Heart right ventricle (tissue), 16 donors: ENCODE measurements around the gene LMTK3. TPM values are rescaled to one million over a fixed set of nuclear protein-coding genes. Genes with fewer than 3 reads are reported as not detected.

Experiments used
- ATAC-seq, 8 donors: fragments of 200-7000 bp; cut with Tn5 transposase; one replicate each; pipeline ENCODE4 v1.9.1; 2020; ENCODE audit warnings: mild to moderate bottlenecking in 8 of 8, moderate library complexity in 8 of 8, moderate number of reproducible peaks in 1 of 8
- DNase-seq, 2 donors: peaks; one replicate each; pipeline ENCODE4 v3.0.0-alpha.2; 2020
- H3K27ac ChIP-seq, 10 donors: fragments of 200-600 bp; sonication (generic) in 2 of 10; one replicate each; pipeline versions ENCODE4 v1.5.0 to v1.8.0; 2020 to 2022; ENCODE audit warnings: mild to moderate bottlenecking in 3 of 10
- H3K27me3 ChIP-seq, 7 donors: fragments of 200-600 bp; one replicate each; pipeline ENCODE4 v1.8.0; 2021 to 2022; ENCODE audit warnings: mild to moderate bottlenecking in 2 of 7
- H3K36me3 ChIP-seq, 9 donors: fragments of 200-600 bp; sonication (generic) in 1 of 9; one replicate each; pipeline versions ENCODE4 v1.5.0 to v1.8.0; 2020 to 2022; ENCODE audit warnings: mild to moderate bottlenecking in 2 of 9
- H3K4me1 ChIP-seq, 9 donors: fragments of 200-600 bp; sonication (generic) in 1 of 9; one replicate each; pipeline versions ENCODE4 v1.5.0 to v1.8.0; 2020 to 2022; ENCODE audit warnings: mild to moderate bottlenecking in 4 of 9
- H3K4me3 ChIP-seq, 10 donors: fragments of 200-600 bp; sonication (generic) in 2 of 10; one replicate each; pipeline versions ENCODE4 v1.5.0 to v1.8.0; 2020 to 2022; ENCODE audit warnings: mild to moderate bottlenecking in 7 of 10, moderate library complexity in 2 of 10
- H3K9me3 ChIP-seq, 11 donors: fragments of 200-600 bp in 10 of 11; sonication (generic) in 2 of 11; one replicate each; pipeline versions ENCODE4 v1.5.0 to v1.8.0; 2013 to 2022; ENCODE audit warnings: mild to moderate bottlenecking in 2 of 11, control low read depth in 1 of 11, moderate library complexity in 1 of 11
- WGBS, 2 donors: extraction: QIAGEN DNeasy Blood & Tissue Kit; methylation state at CpG; one replicate each; pipeline ENCODE4 v1.1.7; 2013; ENCODE audit warnings: inconsistent platforms in 1 of 2; 5-methylcytosine and 5-hydroxymethylcytosine counted together
- intact Hi-C, 10 donors: fragments of 100-400 bp; cut with DNase I; formaldehyde crosslinking; loops; one replicate each; pipeline versions ENCODE4 v1.11.1 to v1.14.2; 2022
- polyA plus RNA-seq, 2 donors: library from polyadenylated mRNA; stranded (reverse); fragments of 200-250 nt; gene quantifications; one replicate each; pipeline ENCODE4 v1.2.3, GENCODE V29; 2013
- total RNA-seq, 10 donors: library from RNA; stranded (reverse); fragmentation: NEBNext Ultra II Directional in 3 of 10; extraction: Animal tissue kit (Norgen Biotek cat#: 25700) in 3 of 10; gene quantifications; one replicate each; pipeline versions ENCODE4 v1.2.1 to v1.2.4, GENCODE V29; 2021 to 2023
- TF ChIP-seq, protein P1 (sequence below), 9 donors: fragments of 200-600 bp; sonication (generic) in 2 of 9; IDR thresholded peaks; one replicate each; pipeline versions ENCODE4 v1.5.0 to v1.8.0; 2021 to 2022; ENCODE audit warnings: antibody characterized with exemption in 9 of 9, mild to moderate bottlenecking in 5 of 9, moderate library complexity in 1 of 9
- donor health status: Arrhythmogenic right ventricular cardiomyopathy.
- donor health status: ischemic (EF 13 %, LVEDD 7.1; RV severe dilation, severe dysfunction).
- donor health status: healthy with polysubstance abuse.
- donor health status: DM: no; HTN: yes; CAD: no.
- donor health status: DM: no; HTN: no; CAD: no.
- donor health status: ischemic (EF 25% LVEDD 6.9; RV normal size, moderate dysfunction).
- donor health status: ischemic (EF 25% LVEDD 5.7; RV mildly dilated, moderate dysfunction).
- donor health status: healthy.
- donor health status: DM: yes; HTN: yes; CAD: no.
- donor health status: Ischemic cardiomyopathy.
- donor health status: ischemic (EF 35%, LVEDD 5.7; RV mildly dilated, moderate dysfunction).
- donor health status: nonischemic (EF 11% LVEDD 7.7; RV severe dilation, severe dysfunction).
- donor health status: DM: yes; HTN: yes; CAD: no.
- donor health status: PGD.
- donor health status: ischemic (EF 29% LVEDD 5.4; RV normal size, mild dysfunction).
- donor health status: nonischemic (EF 23%, LVEDD 6.1; RV moderate dilation, normal function).

Gene LMTK3
- total and polyA plus RNA-seq, 12 donors: 0.12 to 1.5 (median 0.88) TPM

DNA sequence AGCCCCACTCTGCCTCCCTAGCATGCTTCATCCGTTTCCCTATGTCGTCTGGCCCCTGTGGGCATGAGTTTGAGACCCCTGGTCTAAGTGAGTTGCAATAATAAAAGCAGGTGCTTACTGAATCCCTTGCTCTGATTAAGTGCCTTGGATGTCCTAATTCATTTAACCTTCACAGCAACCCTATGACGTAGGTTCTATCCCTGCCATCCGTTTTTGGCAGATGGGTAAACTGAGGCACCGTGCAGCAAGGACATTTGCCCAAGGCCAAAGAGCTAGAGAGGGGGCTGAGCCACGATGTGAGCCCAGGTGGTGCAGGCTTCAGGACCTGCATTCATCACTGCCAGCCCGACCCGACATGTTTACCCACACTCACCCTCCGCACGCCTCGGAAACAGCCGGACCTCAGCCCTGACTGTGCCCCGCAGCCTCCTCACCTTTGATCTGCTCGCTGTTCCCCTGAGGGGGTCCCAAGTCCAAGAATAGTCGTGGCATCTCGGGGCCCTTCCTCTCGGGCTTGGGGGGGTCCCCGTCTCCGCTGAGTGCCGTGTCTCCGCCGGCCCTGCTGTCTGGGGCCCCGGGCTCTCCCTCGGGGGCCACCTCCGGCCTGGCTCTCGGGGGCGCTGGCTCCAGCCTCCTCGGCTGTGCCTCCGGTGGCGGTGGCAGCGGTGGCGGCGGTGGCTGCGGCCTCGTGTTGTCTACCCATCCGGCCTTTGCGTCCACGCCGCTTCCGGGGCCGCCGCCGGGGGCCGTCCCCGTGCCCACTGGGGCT lies 14.5 kb downstream of the LMTK3 start:
- intact Hi-C loops: loop anchor here in 2 of 10 donors (10.0 kb wide), 2 partner anchors 182 to 232 kb away; no protein-coding TSS in a partner anchor
- Histone ChIP-seq H3K4me3 (peak overlapping the region in 3 of 10 donors; percentile 24 to 39 (median 31)), H3K9me3 (no peaks in the 10 kb centered on the region), H3K27me3 (peaks cover 9 to 75% (median 50%) of the 10 kb centered on the region in 7 donors), H3K27ac (no peak overlapping the region), H3K4me1 (peaks cover 2 to 49% (median 16%) of the 10 kb centered on the region in 9 donors), H3K36me3 (no peaks in the 10 kb centered on the region)
- TF ChIP-seq, protein P1, sequence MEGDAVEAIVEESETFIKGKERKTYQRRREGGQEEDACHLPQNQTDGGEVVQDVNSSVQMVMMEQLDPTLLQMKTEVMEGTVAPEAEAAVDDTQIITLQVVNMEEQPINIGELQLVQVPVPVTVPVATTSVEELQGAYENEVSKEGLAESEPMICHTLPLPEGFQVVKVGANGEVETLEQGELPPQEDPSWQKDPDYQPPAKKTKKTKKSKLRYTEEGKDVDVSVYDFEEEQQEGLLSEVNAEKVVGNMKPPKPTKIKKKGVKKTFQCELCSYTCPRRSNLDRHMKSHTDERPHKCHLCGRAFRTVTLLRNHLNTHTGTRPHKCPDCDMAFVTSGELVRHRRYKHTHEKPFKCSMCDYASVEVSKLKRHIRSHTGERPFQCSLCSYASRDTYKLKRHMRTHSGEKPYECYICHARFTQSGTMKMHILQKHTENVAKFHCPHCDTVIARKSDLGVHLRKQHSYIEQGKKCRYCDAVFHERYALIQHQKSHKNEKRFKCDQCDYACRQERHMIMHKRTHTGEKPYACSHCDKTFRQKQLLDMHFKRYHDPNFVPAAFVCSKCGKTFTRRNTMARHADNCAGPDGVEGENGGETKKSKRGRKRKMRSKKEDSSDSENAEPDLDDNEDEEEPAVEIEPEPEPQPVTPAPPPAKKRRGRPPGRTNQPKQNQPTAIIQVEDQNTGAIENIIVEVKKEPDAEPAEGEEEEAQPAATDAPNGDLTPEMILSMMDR (IDR thresholded peaks at IDR 0.05): no peak
- WGBS, 2 donors: 68 to 77% methylated on average over 32 to 45 of the region's 45 CpGs
- no peak for ATAC-seq
- DNase-seq: no peak

DNA sequence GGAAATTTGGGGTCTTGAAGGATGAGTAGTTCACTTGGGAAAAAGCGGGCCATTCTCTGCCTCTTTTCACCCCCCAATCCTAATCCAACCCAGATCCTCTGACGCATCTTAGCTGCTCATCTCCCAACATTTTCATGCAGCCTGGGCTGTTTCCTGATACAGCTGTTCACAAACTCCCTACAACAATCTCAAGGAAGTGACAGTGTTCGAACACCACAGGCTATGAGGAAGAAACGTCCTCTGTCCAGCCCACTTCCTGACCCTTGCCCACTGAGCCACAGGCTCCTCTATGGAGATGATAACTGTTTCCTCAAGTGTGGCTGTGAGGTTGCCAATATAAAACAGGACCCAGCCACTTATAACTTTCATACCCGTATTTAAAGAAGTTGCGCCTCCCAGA lies 16.2 kb downstream of the LMTK3 start:
- peaks cover 0 to 79% (median 40%) of the 10 kb centered on the region in 7 donors for H3K27me3 ChIP-seq
- TF ChIP-seq, protein P1 (IDR thresholded peaks at IDR 0.05): no peak
- H3K27ac ChIP-seq: peak overlapping the region in 1 of 10 donors; percentile 9
- no peak overlapping the region for H3K4me3 ChIP-seq
- DNase-seq (no peak), ATAC-seq (no peak)
- 67 to 68% methylated on average over 6 of the region's 6 CpGs for WGBS, 2 donors
- peaks cover 2 to 54% (median 29%) of the 10 kb centered on the region in 9 donors for H3K4me1 ChIP-seq
- intact Hi-C loops: loop anchor here in 2 of 10 donors (10.0 kb wide), 2 partner anchors 181 to 231 kb away; no protein-coding TSS in a partner anchor
- H3K9me3 ChIP-seq: no peaks in the 10 kb centered on the region
- H3K36me3 ChIP-seq: no peaks in the 10 kb centered on the region

DNA sequence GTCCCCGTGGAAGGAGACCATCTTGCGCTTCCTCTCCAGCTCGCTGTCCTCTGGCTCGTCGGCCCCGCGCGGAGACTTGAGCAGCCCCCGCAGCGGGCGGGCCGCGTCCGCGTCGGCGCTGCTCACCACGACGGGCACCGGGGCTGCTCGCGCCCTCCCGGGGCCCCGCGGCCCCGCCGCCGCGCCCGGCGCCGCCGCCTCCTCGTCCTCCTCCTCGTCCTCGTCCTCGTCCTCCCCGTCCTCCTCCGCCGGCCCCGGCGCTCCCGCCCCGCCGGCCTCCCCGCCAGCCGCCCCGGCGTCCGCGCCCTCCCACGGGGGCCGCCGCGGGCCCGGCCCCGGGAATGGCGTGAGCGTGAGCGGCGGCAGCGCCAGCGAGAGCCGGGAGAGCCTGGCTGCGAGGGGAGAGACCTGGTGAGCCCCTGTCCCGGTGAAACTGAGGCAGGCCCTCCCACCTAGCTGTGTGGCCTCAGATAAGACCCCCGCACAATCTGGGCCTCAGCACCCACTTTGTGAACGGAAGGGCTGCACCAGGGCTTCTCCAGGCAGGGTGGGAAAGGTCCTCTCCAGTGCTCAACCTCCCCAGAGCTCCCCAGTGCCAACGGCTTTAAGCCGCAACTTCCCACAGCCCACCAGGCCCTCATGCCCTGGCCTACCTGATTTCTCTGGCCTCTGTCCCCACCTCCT lies 17.8 kb downstream of the LMTK3 start:
- Histone ChIP-seq H3K27me3 (peaks cover 0 to 70% (median 25%) of the 10 kb centered on the region in 7 donors), H3K4me1 (peaks cover 2 to 54% (median 30%) of the 10 kb centered on the region in 9 donors), H3K36me3 (no peaks in the 10 kb centered on the region), H3K9me3 (no peaks in the 10 kb centered on the region), H3K4me3 (peak overlapping the region in 9 of 10 donors; percentile 25 to 62 (median 57)), H3K27ac (peak overlapping the region in 7 of 10 donors; percentile 25 to 83 (median 61))
- ATAC-seq (peak in 7 of 8 donors; percentile 1 to 6 (median 3)), DNase-seq (no peak)
- WGBS, 2 donors: 4% methylated on average over 61 to 70 of the region's 70 CpGs
- intact Hi-C loops: loop anchor here in 6 of 10 donors (1.0 to 10.0 kb wide), 6 partner anchors 25 to 229 kb away; partner anchors contain the start of gene CYTH2 (in 1 of the 6)
- TF ChIP-seq, protein P1 (IDR thresholded peaks at IDR 0.05): no peak
